K562 (cell line): Measurements from ENCODE around the gene NMNAT1. TPM values are rescaled to one million over a fixed set of nuclear protein-coding genes. Genes with fewer than 3 reads are reported as not detected.

Experiments used
- NELFE ChIP-seq: IDR thresholded peaks from 2 replicates; pipeline ENCODE4 v1.6.1; 2011; ENCODE audit warnings: mild to moderate bottlenecking; ENCODE audit not compliant: insufficient read depth, insufficient read length
- POLR2A ChIP-seq: fragments of 450-650 bp; conservative IDR thresholded peaks from 2 replicates; pipeline ENCODE4 v1.6.1; 2016
- RBM22 ChIP-seq: fragments of 200-400 bp; formaldehyde crosslinking; IDR thresholded peaks from 2 replicates; pipeline ENCODE4 v1.6.1; 2018; ENCODE audit warnings: low read length, low read depth; ENCODE audit not compliant: poor library complexity, severe bottlenecking
- SRSF7 ChIP-seq: fragments of 200-400 bp; formaldehyde crosslinking; optimal IDR thresholded peaks from 2 replicates; pipeline ENCODE3; 2017; ENCODE audit warnings: mild to moderate bottlenecking, low read depth, low read length
- ZFPM2 ChIP-seq: fragments of 250-450 bp; sonication (Bioruptor Pico); IDR thresholded peaks from 2 replicates; pipeline ENCODE4 v1.5.1; 2022; ENCODE audit warnings: mild to moderate bottlenecking
- ZNF174 ChIP-seq: fragments of 250-450 bp; sonication (Bioruptor Pico); IDR thresholded peaks from 2 replicates; pipeline ENCODE4 v1.4.0; 2020; ENCODE audit warnings: mild to moderate bottlenecking
- ZNF184 ChIP-seq: sonication (generic); formaldehyde crosslinking; IDR thresholded peaks from 2 replicates; pipeline ENCODE4 v1.5.0; 2020; ENCODE audit warnings: missing genetic modification reagents
- ZNF707 ChIP-seq: fragments of 250-450 bp; sonication (Bioruptor Pico); conservative IDR thresholded peaks from 2 replicates; pipeline ENCODE4 v1.8.0; 2022; ENCODE audit warnings: inconsistent platforms, mild to moderate bottlenecking, moderate library complexity
- polyA plus RNA-seq, 8 experiments: library from polyadenylated mRNA; depleted of rRNA in 4 of 8; stranded (reverse) in 5 of 8; unstranded in 3 of 8; fragments of >200 nt; fragmentation: Nextera tagmentation in 2 of 8; fragmentation: Illumina TruSeq in 1 of 8; extraction: Ambion mirVana in 2 of 8; extraction: Trizol in 1 of 8; gene quantifications; 2 replicates each; pipeline versions ENCODE4 v1.2.1 to v1.2.3, GENCODE V29; 2011 to 2014; ENCODE audit warnings: inconsistent platforms in 1 of 8, missing spikeins in 1 of 8
- total RNA-seq, 7 experiments: library from RNA; depleted of rRNA in 6 of 7; stranded (reverse); fragments of >200 nt in 6 of 7; fragmentation: Illumina TruSeq in 2 of 7; extraction: Trizol in 2 of 7; gene quantifications; 2 replicates each; pipeline versions ENCODE4 v1.2.1 to v1.2.3, GENCODE V29; 2011 to 2021; ENCODE audit warnings: low replicate concordance in 1 of 7
- TF ChIP-seq, protein P1 (sequence below), 3 experiments: IDR thresholded peaks in 2 of 3; conservative IDR thresholded peaks in 1 of 3; 2 replicates each; pipeline ENCODE4 v1.5.1; 2011 to 2012; ENCODE audit warnings: low read length in 3 of 3, mild to moderate bottlenecking in 3 of 3, control low read depth in 2 of 3, improper control_type of control experiment in 1 of 3, inconsistent platforms in 1 of 3, low read depth in 1 of 3, mixed read lengths in 1 of 3, moderate library complexity in 1 of 3; ENCODE audit not compliant: insufficient read depth in 2 of 3
- TF ChIP-seq, protein P2 (sequence below): fragments of 200-800 bp; sonication (Bioruptor generic); IDR thresholded peaks from 2 replicates; pipeline ENCODE4 v1.6.1; 2017; ENCODE audit warnings: missing genetic modification characterization, missing compliant biosample characterization
- TF ChIP-seq, protein P3 (sequence below): fragments of 450-650 bp; IDR thresholded peaks from 2 replicates; pipeline ENCODE4 v1.6.1; 2016; ENCODE audit warnings: antibody characterized with exemption
- TF ChIP-seq, protein P4 (sequence below): sonication (generic); formaldehyde crosslinking; IDR thresholded peaks from 2 replicates; pipeline ENCODE4 v1.8.0; 2023; ENCODE audit warnings: mild to moderate bottlenecking, missing genetic modification reagents
- TF ChIP-seq, protein P5 (sequence below), 2 experiments: fragments of 450-650 bp; IDR thresholded peaks; 2 replicates each; pipeline ENCODE4 v1.6.1; 2018; ENCODE audit warnings: mild to moderate bottlenecking in 2 of 2, low read depth in 1 of 2; ENCODE audit not compliant: partially characterized antibody in 2 of 2
- TF ChIP-seq, protein P6 (sequence below), 2 experiments: fragments of 450-650 bp; conservative IDR thresholded peaks; 2 replicates each; pipeline ENCODE4 v1.6.1; 2017; ENCODE audit warnings: mild to moderate bottlenecking in 2 of 2, moderate library complexity in 2 of 2

The NMNAT1 gene
- total and polyA plus RNA-seq, 9 of the 15 experiments (the other 6 are each of a cell fraction or from before 2014, with no cell fraction given), result 5.1 to 14.6 (median 12.1) TPM

DNA sequence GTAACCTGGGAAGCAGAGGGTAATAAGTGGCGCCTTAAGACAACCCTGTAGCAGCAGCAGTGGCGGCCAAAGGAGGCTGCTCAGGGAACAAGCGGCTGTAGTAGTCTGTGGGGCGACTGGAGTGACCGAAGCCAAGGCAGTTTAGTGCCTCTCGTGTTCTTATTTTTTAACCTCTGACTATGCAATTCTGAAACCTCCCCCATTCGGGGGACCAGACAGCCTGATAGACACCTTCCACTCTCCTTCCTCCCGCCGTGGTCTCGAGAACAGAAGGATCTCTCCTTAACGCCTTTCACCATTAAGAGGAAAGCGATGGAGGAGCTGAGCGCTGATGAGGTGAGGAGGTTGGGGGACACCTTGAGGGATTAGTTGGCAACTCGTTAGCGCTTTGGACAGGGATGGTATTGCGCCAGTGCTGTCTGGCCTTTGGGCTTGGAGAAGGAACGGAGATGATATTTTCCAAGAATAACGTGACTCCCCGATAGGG is 90.1 kb downstream of the NMNAT1 start (continued):
- TF ChIP-seq, protein P1, sequence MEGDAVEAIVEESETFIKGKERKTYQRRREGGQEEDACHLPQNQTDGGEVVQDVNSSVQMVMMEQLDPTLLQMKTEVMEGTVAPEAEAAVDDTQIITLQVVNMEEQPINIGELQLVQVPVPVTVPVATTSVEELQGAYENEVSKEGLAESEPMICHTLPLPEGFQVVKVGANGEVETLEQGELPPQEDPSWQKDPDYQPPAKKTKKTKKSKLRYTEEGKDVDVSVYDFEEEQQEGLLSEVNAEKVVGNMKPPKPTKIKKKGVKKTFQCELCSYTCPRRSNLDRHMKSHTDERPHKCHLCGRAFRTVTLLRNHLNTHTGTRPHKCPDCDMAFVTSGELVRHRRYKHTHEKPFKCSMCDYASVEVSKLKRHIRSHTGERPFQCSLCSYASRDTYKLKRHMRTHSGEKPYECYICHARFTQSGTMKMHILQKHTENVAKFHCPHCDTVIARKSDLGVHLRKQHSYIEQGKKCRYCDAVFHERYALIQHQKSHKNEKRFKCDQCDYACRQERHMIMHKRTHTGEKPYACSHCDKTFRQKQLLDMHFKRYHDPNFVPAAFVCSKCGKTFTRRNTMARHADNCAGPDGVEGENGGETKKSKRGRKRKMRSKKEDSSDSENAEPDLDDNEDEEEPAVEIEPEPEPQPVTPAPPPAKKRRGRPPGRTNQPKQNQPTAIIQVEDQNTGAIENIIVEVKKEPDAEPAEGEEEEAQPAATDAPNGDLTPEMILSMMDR (IDR thresholded peaks at IDR 0.05 in 2 of 3, conservative IDR thresholded peaks at IDR 0.05 in 1 of 3; ENCODE audit: insufficient read depth in 2 of 3, low read depth in 1 of 3, low read length in 3 of 3), result peak in 1 of 3 experiments; percentile 20; a peak in 1 of 6 replicates
- TF ChIP-seq, protein P2, sequence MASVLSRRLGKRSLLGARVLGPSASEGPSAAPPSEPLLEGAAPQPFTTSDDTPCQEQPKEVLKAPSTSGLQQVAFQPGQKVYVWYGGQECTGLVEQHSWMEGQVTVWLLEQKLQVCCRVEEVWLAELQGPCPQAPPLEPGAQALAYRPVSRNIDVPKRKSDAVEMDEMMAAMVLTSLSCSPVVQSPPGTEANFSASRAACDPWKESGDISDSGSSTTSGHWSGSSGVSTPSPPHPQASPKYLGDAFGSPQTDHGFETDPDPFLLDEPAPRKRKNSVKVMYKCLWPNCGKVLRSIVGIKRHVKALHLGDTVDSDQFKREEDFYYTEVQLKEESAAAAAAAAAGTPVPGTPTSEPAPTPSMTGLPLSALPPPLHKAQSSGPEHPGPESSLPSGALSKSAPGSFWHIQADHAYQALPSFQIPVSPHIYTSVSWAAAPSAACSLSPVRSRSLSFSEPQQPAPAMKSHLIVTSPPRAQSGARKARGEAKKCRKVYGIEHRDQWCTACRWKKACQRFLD, result 0 out of 2 replicates have a peak, but pooled peaks have one; percentile 11
- no peak for TF ChIP-seq NELFE
- no peak for TF ChIP-seq SRSF7
- TF ChIP-seq, protein P3, sequence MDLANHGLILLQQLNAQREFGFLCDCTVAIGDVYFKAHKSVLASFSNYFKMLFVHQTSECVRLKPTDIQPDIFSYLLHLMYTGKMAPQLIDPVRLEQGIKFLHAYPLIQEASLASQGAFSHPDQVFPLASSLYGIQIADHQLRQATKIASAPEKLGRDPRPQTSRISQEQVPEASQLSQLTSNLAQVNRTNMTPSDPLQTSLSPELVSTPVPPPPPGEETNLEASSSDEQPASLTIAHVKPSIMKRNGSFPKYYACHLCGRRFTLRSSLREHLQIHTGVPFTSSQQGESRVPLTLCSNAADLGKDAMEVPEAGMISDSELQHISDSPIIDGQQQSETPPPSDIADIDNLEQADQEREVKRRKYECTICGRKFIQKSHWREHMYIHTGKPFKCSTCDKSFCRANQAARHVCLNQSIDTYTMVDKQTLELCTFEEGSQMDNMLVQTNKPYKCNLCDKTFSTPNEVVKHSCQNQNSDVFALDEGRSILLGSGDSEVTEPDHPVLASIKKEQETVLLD, result no peak
- peak; percentile 13; the same call in 1 of the 2 replicates for TF ChIP-seq ZFPM2 (CRISPR knock-in tag)
- no peak for TF ChIP-seq ZNF184 (CRISPR knock-in tag)
- TF ChIP-seq ZNF174, result no peak
- TF ChIP-seq, protein P4, sequence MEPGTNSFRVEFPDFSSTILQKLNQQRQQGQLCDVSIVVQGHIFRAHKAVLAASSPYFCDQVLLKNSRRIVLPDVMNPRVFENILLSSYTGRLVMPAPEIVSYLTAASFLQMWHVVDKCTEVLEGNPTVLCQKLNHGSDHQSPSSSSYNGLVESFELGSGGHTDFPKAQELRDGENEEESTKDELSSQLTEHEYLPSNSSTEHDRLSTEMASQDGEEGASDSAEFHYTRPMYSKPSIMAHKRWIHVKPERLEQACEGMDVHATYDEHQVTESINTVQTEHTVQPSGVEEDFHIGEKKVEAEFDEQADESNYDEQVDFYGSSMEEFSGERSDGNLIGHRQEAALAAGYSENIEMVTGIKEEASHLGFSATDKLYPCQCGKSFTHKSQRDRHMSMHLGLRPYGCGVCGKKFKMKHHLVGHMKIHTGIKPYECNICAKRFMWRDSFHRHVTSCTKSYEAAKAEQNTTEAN (CRISPR knock-in tag), result 0 out of 2 replicates have a peak, but pooled peaks have one; percentile 61
- TF ChIP-seq POLR2A, result peak; percentile 65
- no peak for TF ChIP-seq RBM22
- TF ChIP-seq, protein P5, sequence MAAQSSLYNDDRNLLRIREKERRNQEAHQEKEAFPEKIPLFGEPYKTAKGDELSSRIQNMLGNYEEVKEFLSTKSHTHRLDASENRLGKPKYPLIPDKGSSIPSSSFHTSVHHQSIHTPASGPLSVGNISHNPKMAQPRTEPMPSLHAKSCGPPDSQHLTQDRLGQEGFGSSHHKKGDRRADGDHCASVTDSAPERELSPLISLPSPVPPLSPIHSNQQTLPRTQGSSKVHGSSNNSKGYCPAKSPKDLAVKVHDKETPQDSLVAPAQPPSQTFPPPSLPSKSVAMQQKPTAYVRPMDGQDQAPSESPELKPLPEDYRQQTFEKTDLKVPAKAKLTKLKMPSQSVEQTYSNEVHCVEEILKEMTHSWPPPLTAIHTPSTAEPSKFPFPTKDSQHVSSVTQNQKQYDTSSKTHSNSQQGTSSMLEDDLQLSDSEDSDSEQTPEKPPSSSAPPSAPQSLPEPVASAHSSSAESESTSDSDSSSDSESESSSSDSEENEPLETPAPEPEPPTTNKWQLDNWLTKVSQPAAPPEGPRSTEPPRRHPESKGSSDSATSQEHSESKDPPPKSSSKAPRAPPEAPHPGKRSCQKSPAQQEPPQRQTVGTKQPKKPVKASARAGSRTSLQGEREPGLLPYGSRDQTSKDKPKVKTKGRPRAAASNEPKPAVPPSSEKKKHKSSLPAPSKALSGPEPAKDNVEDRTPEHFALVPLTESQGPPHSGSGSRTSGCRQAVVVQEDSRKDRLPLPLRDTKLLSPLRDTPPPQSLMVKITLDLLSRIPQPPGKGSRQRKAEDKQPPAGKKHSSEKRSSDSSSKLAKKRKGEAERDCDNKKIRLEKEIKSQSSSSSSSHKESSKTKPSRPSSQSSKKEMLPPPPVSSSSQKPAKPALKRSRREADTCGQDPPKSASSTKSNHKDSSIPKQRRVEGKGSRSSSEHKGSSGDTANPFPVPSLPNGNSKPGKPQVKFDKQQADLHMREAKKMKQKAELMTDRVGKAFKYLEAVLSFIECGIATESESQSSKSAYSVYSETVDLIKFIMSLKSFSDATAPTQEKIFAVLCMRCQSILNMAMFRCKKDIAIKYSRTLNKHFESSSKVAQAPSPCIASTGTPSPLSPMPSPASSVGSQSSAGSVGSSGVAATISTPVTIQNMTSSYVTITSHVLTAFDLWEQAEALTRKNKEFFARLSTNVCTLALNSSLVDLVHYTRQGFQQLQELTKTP (IDR thresholded peaks at IDR 0.05; ENCODE audit: low read depth in 1 of 2, partially characterized antibody in 2 of 2), result no peak
- TF ChIP-seq, protein P6, sequence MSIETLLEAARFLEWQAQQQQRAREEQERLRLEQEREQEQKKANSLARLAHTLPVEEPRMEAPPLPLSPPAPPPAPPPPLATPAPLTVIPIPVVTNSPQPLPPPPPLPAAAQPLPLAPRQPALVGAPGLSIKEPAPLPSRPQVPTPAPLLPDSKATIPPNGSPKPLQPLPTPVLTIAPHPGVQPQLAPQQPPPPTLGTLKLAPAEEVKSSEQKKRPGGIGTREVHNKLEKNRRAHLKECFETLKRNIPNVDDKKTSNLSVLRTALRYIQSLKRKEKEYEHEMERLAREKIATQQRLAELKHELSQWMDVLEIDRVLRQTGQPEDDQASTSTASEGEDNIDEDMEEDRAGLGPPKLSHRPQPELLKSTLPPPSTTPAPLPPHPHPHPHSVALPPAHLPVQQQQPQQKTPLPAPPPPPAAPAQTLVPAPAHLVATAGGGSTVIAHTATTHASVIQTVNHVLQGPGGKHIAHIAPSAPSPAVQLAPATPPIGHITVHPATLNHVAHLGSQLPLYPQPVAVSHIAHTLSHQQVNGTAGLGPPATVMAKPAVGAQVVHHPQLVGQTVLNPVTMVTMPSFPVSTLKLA (conservative IDR thresholded peaks at IDR 0.05), result no peak
- TF ChIP-seq ZNF707 (CRISPR knock-in tag), result no peak
